Daoy (cell line): Measurements from ENCODE around the gene CEP83. TPM values are rescaled to one million over a fixed set of nuclear protein-coding genes. Genes with fewer than 3 reads are reported as not detected.

Source experiments
- total RNA-seq: library from RNA; depleted of rRNA; stranded (reverse); fragments of >200 nt; shearing (Covaris generic); gene quantifications from 2 replicates; pipeline ENCODE4 v1.2.3, GENCODE V29; 2014; rRNA removed

CEP83 gene
- total RNA-seq, 1 experiment from 2014 or later, result 17.6 TPM

Other genes starting within 250 kb of the CEP83 start
- 0.80 and 1.5 TPM in 2 replicates for gene TMCC3, start 190.7 kb upstream of the CEP83 start, total RNA-seq